NCI-H510A (cell line): ENCODE results near the gene NACC1.
"Not testable (repeated sequence)": the region's sequence is repeated elsewhere in the genome, so short reads cannot be mapped to it uniquely, and the experiment has no call there.

Experiments
- DNase-seq: peaks from one replicate; lab custom pipeline; 2025; lab: John Stamatoyannopoulos, UW

The NACC1 gene

DNA sequence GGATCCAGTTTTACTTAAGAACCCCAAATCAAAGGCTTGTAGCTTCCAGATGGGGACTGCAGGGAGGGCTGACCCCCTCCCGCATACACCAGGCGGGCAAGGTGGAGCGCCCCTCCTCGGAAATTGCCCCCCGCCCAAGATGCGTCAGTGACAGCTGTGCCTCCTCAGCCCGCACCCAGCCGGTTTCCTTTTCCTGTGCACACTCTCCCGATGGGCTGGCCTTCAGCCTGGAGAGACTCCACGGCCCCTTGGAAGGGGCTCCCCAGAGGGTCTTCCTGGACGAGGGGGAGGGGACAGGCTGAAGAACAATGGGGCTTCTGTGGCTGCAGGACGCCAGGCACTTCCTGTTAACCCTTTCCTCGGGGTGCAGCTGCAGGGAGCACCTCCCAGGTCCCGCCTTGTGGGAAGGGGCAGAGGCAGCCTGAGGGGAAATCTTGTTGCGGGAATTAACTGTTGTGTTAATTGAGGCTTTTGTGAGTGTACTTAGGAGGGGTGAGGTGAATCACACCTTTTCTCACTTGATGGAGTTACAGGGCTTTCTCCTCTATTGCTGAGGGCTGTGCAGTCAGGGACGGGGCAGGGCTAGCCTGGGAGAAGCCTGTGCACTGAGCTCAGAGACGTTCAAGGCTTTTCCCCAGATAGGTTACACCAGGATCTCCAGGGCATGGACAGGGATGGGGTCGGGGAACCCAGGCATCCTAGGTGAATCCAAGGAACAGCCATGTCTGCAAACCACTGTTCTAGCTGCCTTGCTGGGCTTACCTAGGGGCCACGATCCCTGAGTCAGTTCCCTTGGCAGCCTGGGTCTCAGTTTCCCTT, 46.5 kb downstream of the NACC1 start:
- peak; percentile 64 for DNase-seq

- no peak for DNase-seq
Observed at GRCh38 chr19:13165162-13165997, 47.3 kb downstream of the NACC1 start.

DNA sequence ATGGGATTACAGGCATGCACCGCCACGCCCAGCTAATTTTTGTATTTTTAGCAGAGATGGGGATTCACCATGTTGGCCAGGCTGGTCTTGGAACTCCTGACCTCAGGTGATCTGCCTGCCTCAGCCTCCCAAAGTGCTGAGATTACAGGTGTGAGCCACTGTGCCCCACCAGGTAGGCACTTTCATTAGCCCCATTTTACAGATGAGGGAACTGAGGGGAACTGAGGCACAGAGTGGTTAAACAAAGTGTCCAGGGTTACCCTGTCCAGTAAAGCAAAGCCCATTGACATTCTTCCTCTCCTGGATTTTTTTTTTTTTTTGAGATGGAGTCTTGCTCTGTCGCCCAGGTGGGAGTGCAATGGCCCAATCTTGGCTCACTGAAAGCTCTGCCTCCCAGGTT, 48.1 kb downstream of the NACC1 start:
- DNase-seq: not testable (repeated sequence)

DNA sequence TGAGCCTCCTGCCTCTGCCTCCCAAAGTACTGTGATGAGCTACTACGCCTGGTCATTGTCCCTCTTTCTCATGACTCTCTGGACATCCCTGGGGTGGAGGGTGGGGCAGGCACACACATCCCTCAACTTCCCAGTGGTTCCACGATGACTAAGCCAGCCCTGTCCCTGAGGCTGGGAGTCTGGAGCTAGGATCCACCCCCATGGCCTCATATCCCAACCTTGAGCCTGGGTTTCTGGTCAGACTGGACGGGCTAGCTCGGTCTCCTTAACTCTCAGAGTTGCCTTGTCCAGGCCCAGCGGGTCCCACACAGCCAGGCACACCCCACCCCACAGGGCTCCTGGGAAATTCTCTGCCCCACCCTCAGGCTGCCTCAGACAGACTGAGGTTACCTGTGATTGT, 51.7 kb downstream of the NACC1 start:
- DNase-seq: no peak

- DNase-seq: no peak
Observed at GRCh38 chr19:13171146-13171545, 53.1 kb downstream of the NACC1 start.

- DNase-seq: peak; percentile 44
Observed at GRCh38 chr19:13172346-13173138, 54.5 kb downstream of the NACC1 start.

DNA sequence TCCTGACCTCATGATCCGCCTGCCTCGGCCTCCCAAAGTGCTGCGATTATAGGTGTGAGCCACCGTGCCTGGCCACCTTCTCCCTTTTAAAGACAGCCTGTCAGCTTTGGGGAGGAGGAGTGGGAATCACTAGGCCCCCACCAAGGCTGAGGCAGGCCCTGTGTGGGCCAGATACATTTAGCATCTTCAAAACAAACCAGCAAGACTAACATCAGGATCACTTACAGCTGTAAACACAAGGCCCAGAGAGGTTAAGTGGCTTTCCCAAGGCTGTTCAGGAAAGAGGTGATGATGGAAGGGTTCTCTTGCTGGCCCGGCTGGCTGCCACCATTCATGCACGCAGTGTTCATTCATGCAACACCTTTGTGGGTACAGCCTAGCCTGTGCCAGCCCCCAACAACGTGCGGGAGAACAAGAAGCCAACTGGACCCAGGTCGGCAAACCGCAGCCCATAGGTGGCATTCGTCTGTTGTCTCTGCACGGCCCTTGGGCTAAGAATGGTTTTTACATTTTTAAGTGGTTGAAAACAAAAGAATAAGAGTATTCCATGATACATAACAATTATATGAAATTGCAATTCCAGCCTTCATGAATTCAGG, 55.2 kb downstream of the NACC1 start:
- no peak for DNase-seq

- no peak for DNase-seq
Observed at GRCh38 chr19:13176345-13176744, 58.3 kb downstream of the NACC1 start.

DNA sequence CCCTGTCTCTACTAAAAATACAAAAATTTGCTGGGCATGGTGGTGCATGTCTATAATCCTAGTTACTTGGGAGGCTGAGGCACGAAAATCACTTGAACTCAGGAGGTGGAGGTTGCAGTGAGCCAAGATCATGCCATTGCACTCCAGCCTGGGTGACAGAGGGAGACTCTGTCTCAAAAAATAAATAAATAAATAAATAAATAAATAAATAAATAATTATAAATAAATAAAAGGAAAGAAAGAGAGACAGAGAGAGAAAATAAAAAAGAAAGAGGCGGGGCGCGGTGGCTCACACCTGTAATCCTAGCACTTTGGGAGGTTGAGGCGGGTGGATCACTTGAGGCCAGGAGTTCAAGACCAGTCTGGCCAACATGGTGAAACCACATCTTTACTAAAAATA, 59.5 kb downstream of the NACC1 start:
- DNase-seq: not testable (repeated sequence)

DNA sequence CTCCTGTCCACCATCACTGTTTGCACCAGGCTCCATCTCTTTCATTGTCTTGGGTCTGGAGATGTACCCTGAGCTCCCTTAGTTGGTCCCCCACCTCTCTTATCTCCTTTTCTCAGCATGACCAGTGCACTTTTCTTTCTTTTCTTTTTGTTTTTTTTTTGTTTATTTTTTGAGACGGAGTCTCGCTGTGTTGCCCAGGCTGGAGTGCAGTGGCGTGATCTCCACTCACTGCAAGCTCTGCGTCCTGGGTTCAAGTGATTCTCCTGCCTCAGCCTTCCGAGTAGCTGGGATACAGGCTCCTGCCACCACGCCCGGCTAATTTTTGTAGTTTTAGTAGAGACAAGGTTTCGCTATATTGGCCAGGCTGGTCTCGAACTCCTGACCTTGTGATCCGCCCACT, 60.2 kb downstream of the NACC1 start:
- DNase-seq: not testable (repeated sequence)

GRCh38 chr19:13181747-13182388, 63.8 kb downstream of the NACC1 start:
- no peak for DNase-seq

- not testable (repeated sequence) for DNase-seq
Observed at GRCh38 chr19:13184926-13185325, 66.9 kb downstream of the NACC1 start.

- DNase-seq: not testable (repeated sequence)
Observed at GRCh38 chr19:13185763-13186657, 67.9 kb downstream of the NACC1 start.

DNA sequence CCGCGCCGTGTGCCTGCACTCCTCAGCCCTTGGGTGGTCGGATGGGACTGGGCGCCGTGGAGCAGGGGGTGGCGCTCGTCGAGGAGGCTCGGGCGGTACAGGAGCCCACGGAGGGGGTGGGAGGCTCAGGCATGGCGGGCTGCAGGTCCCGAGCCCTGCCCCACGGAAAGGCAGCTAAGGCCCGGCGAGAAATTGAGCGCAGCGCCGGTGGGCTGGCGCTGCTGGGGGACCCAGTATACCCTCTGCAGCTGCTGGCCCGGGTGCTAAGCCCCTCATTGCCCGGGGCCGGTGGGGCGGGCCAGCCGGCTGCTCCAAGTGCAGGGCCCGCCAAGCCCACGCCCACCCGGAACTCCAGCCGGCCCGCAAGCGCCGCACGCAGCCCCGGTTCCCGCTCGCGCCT, 68.6 kb downstream of the NACC1 start:
- DNase-seq: not testable (repeated sequence)

GRCh38 chr19:13187419-13187818, 69.4 kb downstream of the NACC1 start:
- no peak for DNase-seq

GRCh38 chr19:13189600-13189999, 71.5 kb downstream of the NACC1 start:
- no peak for DNase-seq
